Measurements from ENCODE around the gene FBN2.

DNA sequence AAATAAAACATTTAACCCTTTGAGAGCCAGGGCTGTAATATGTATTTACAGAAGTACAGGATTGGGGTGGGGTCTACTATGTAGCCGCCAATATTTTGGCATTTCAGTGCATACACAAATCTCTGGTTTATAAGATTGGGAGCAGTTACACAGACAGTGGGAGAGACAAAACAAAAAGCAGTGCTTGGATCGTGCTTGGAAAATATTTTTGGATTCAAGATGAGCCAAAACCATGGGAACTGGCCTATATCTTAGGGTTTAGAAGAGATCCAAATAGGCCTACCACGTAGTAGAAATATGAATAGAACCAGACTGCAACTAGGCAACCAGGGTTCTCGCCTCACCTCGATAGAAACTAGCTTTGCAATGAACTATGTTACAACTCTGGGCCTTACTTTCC is 284.9 kb downstream of the FBN2 start:
- TF ChIP-seq MXI1 (IDR thresholded peaks at IDR 0.05; ENCODE audit: low read depth, low read length): no peak
- TF ChIP-seq KLF16 (IDR thresholded peaks at IDR 0.05): no peak
- TF ChIP-seq, protein P1, sequence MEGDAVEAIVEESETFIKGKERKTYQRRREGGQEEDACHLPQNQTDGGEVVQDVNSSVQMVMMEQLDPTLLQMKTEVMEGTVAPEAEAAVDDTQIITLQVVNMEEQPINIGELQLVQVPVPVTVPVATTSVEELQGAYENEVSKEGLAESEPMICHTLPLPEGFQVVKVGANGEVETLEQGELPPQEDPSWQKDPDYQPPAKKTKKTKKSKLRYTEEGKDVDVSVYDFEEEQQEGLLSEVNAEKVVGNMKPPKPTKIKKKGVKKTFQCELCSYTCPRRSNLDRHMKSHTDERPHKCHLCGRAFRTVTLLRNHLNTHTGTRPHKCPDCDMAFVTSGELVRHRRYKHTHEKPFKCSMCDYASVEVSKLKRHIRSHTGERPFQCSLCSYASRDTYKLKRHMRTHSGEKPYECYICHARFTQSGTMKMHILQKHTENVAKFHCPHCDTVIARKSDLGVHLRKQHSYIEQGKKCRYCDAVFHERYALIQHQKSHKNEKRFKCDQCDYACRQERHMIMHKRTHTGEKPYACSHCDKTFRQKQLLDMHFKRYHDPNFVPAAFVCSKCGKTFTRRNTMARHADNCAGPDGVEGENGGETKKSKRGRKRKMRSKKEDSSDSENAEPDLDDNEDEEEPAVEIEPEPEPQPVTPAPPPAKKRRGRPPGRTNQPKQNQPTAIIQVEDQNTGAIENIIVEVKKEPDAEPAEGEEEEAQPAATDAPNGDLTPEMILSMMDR (IDR thresholded peaks at IDR 0.05 in 2 of 3, conservative IDR thresholded peaks at IDR 0.05 in 1 of 3; ENCODE audit: insufficient read depth in 2 of 3, low read depth in 1 of 3, low read length in 3 of 3): no peak
- TF ChIP-seq EGR1 (conservative IDR thresholded peaks at IDR 0.05): no peak
- TF ChIP-seq KAT7 (CRISPR knock-in tag; IDR thresholded peaks at IDR 0.05; ENCODE audit: borderline replicate concordance): no peak
- TF ChIP-seq STAT5B (CRISPR knock-in tag; IDR thresholded peaks at IDR 0.05): no peak
- TF ChIP-seq, protein P2, sequence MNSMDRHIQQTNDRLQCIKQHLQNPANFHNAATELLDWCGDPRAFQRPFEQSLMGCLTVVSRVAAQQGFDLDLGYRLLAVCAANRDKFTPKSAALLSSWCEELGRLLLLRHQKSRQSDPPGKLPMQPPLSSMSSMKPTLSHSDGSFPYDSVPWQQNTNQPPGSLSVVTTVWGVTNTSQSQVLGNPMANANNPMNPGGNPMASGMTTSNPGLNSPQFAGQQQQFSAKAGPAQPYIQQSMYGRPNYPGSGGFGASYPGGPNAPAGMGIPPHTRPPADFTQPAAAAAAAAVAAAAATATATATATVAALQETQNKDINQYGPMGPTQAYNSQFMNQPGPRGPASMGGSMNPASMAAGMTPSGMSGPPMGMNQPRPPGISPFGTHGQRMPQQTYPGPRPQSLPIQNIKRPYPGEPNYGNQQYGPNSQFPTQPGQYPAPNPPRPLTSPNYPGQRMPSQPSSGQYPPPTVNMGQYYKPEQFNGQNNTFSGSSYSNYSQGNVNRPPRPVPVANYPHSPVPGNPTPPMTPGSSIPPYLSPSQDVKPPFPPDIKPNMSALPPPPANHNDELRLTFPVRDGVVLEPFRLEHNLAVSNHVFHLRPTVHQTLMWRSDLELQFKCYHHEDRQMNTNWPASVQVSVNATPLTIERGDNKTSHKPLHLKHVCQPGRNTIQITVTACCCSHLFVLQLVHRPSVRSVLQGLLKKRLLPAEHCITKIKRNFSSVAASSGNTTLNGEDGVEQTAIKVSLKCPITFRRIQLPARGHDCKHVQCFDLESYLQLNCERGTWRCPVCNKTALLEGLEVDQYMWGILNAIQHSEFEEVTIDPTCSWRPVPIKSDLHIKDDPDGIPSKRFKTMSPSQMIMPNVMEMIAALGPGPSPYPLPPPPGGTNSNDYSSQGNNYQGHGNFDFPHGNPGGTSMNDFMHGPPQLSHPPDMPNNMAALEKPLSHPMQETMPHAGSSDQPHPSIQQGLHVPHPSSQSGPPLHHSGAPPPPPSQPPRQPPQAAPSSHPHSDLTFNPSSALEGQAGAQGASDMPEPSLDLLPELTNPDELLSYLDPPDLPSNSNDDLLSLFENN (IDR thresholded peaks at IDR 0.05; ENCODE audit: low read depth in 2 of 2, low read length in 2 of 2): no peak
